Mesodermal cell (in vitro differentiated cells): ENCODE measurements around the gene RTCB.
"Not testable (repeated sequence)": the region's sequence is repeated elsewhere in the genome, so short reads cannot be mapped to it uniquely, and the experiment has no call there.

Experiments
- H3K27ac ChIP-seq: 2 replicates; pipeline ENCODE4 v1.7.0; 2013; ENCODE audit warnings: mild to moderate bottlenecking, low read depth, low read length, moderate library complexity; ENCODE audit not compliant: severe bottlenecking
- H3K36me3 ChIP-seq: 2 replicates; pipeline ENCODE4 v1.7.1; 2013; ENCODE audit warnings: mild to moderate bottlenecking, low read length, moderate library complexity; ENCODE audit not compliant: control insufficient read depth, insufficient read depth
- H3K4me1 ChIP-seq: one replicate; pipeline ENCODE4 v1.7.1; 2013; ENCODE audit warnings: mild to moderate bottlenecking, low read length; ENCODE audit not compliant: insufficient read depth, control insufficient read depth, poor library complexity, severe bottlenecking
- H3K4me3 ChIP-seq: 2 replicates; pipeline ENCODE4 v1.7.0; 2013; ENCODE audit warnings: low read length, control low read depth, mild to moderate bottlenecking; ENCODE audit not compliant: insufficient read depth, poor library complexity, severe bottlenecking; ENCODE audit errors: extremely low read depth
- H3K9me3 ChIP-seq: 2 replicates; pipeline ENCODE4 v1.7.1; 2013; ENCODE audit warnings: mild to moderate bottlenecking, low read length, moderate library complexity; ENCODE audit not compliant: control insufficient read depth
- WGBS, 2 experiments: methylation state at CpG; one replicate each; pipeline ENCODE4 v1.1.5; 2013; ENCODE audit warnings: missing lambda C conversion rate in 2 of 2; ENCODE audit not compliant: insufficient coverage in 2 of 2; 5-methylcytosine and 5-hydroxymethylcytosine counted together

Gene RTCB

DNA sequence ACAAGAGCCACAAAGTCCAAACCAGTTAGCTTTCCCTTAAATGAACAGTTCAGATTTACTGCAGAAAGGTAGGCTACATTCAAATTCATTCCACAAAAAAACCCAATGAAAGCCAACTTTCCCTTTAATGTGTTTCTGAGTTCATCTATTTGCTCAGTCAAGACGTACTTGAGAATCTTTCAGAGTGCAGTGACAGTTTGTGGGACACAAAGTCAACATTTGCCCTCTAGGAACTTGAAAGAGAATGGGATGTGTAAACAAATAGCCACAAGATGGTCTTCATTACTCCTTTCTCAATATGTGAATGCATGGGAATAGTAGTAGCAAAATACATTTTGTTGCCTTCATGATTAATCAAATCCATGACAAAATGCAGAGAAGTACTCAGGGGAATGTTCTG is 15.8 kb downstream of the RTCB start:
- Histone ChIP-seq H3K9me3 (no peaks in the 10 kb centered on the region), H3K36me3 (peaks cover 91% of the 10 kb centered on the region), H3K27ac (no peak overlapping the region), H3K4me3 (no peak overlapping the region), H3K4me1 (no peaks in the 10 kb centered on the region)
- 100% methylated on average over 1 of the region's 1 CpG; no CpG with 5 or more reads in 1 of the 2 experiments for WGBS, 2 experiments

DNA sequence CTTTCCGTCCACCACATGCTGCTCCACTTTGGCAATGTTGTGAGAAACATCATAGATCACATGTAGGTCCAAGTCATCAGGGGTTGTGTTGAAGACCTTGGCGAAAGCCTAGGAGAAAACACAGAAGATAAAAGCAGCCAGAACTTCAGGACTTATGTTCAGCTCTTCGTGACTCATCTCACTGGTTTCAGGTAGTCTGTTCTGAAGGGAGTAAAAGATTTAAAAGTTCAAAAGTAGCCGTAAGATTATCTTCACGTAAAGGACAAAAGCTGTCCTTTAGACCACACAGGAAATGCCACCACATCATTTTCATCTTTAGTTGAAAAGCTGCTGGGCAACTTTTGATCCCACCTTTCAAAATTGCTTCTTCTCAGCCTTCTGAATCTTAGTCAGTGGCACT is 16.9 kb downstream of the RTCB start:
- no peaks in the 10 kb centered on the region for H3K4me1 ChIP-seq
- no peaks in the 10 kb centered on the region for H3K9me3 ChIP-seq
- peaks cover 83% of the 10 kb centered on the region for H3K36me3 ChIP-seq
- no peak overlapping the region for H3K4me3 ChIP-seq
- H3K27ac ChIP-seq: no peak overlapping the region
- WGBS, 2 experiments: 92 to 95% methylated on average over 2 to 5 of the region's 5 CpGs

DNA sequence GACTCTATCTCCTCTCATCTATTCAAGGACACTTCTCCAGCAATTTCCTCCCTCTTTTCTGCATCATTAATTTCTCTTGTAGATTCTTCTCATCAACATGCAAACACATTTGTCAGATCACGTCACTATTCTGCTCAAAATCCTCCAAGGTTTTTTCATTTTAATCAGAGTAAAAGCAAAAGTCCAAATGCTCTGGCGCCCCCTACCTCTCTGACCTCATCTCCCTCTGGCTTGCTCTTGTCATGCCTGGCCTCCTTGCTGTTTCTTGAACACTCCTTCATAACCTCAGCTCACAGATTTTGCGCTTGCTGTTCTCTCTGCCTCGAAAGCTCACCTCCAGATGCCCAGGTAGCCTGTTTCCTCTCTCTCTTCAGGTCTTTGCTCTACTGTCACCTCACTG is 22.4 kb downstream of the RTCB start:
- 68 to 75% methylated on average over 4 of the region's 4 CpGs for WGBS, 2 experiments
- Histone ChIP-seq H3K9me3 (no peaks in the 10 kb centered on the region), H3K36me3 (peaks cover 72% of the 10 kb centered on the region), H3K4me1 (no peaks in the 10 kb centered on the region), H3K4me3 (no peak overlapping the region), H3K27ac (no peak overlapping the region)

DNA sequence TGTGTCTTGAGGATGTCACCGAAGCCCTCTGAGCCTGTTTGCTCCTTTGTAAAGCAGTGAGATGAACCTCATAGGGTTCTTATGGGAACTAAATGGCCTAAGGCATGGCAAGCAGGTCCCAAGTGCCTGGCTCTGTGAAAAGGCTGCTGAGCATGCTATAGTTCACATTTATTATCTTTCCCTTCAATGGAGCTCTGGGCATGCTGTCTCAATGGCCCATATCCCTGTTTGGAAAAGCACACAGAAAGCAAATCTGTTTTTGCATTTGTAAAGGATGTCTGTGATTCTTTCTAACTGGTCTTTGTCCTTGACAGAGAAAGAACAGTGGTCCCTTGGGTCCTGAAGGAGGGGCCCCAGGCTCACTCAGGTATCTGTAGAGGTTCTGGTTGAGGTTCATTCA is 26.4 kb downstream of the RTCB start:
- no CpG with 5 or more reads among the region's 1 CpG for WGBS, 2 experiments
- Histone ChIP-seq H3K4me1 (no peaks in the 10 kb centered on the region), H3K4me3 (no peak overlapping the region), H3K27ac (no peak overlapping the region), H3K36me3 (peaks cover 39% of the 10 kb centered on the region), H3K9me3 (no peaks in the 10 kb centered on the region)

DNA sequence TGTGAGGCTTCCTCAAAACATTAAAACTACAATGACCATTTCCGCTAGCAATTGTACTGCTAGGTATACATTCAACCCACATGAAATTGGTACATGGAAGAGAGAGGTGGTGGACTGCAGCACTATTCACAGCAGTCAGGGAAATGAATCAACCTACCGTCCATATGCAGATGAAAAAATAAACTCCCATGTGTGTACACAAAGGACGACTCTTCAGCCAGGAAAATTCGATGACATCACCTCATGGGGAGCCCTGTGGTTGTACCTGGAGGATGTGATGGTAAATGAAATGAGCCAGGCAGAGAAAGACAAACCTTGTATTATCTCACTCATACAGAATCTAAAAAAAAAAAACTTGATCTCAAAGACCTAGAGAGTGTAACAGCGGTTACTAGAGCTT is 31.1 kb downstream of the RTCB start:
- H3K4me1 ChIP-seq: no peaks in the 10 kb centered on the region
- no peak overlapping the region for H3K4me3 ChIP-seq
- H3K27ac ChIP-seq: no peak overlapping the region
- H3K9me3 ChIP-seq: no peaks in the 10 kb centered on the region
- WGBS, 2 experiments: no CpG with 5 or more reads among the region's 5 CpGs
- peaks cover 10% of the 10 kb centered on the region for H3K36me3 ChIP-seq

DNA sequence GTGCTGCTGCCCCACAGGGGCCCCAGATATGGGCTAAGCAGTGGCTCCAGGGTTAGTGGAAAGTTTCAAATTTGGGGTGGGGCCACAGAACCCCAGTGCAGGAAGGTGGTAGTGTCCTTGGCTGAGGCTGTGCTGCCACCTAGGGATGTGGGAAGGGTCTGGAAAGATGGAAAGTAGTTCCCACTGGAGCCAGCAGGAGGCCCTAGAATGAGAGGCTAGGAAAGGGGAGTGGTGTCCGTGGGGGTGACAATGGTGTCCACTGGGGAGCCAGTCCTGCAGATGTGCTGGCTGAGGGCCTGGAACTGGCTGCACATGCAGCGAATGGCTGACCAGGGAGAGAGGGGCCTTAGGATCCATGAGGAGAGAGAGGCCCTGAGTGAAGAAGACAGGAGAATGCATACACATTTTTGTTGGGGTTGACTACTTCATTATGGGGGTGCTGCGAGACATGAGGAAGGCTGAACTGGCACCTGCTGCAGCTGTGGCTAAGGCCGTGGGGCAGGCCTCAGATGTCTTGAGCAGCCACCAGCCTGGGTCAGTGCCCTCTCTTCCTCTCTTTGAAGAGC is 33.3 kb downstream of the RTCB start:
- Histone ChIP-seq H3K4me1 (no peaks in the 10 kb centered on the region), H3K4me3 (no peak overlapping the region), H3K36me3 (no peaks in the 10 kb centered on the region), H3K9me3 (no peaks in the 10 kb centered on the region), H3K27ac (no peak overlapping the region)
- 46 to 68% methylated on average over 3 of the region's 4 CpGs for WGBS, 2 experiments

DNA sequence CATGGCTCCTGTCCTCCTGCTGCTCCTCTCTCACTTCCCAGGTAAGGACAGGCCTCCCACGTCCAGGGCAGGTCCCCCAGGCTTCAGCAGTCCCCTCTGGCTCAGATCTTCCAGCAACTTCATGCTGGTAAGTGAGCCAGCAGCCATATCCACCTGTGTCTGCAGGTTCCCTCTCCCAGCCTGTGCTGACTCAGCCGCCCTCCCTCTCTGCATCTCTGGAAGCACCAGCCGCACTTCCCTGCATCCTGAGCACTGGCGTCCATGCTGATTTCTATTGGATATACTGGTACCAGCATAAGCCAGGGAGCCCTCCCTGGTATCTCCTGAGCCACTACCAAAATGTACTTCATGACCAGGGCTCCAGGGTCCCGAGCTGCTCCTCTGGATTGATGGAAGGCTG is 35.4 kb downstream of the RTCB start:
- Histone ChIP-seq H3K4me3 (no peak overlapping the region), H3K27ac (no peak overlapping the region), H3K36me3 (no peaks in the 10 kb centered on the region), H3K9me3 (no peaks in the 10 kb centered on the region), H3K4me1 (no peaks in the 10 kb centered on the region)
- WGBS, 2 experiments: 75 to 93% methylated on average over 3 to 4 of the region's 5 CpGs

DNA sequence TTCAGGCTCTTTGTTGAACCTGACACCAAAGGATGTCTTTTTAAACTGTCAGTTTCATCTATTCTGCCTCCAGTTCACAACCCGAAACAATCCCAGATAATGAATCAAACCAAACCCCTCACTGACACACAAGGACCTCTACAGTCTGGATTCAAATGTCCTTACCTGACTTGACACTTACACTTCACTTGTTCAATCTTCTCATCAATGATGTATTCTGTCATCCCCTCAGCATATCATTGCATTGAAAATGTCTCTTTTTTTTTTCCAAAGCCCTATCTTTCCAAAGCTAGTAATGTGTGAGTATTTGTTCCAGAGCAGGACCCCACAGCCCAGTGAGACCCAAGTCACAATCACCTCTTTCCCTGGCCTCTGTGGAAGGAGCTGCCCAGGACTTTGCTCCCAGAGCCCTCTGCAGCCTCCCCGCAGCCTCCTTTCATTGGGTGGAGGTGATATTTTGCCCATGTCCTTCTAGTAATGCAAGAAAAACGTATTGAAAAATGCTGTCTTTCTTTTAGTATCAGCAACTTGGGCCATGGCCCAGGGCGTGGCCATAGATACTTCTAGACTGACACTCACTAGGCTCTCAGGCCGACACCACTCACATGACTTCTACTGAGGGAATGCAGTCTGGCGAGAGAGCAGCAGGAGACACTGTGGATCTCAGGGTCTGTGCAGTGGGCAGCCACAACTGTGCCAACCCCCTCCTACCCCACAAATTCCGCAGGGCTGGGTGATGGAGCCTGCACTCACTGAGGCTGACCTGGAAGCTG is 36.2 kb downstream of the RTCB start:
- Histone ChIP-seq H3K27ac (no peak overlapping the region), H3K9me3 (no peaks in the 10 kb centered on the region), H3K4me3 (no peak overlapping the region), H3K36me3 (no peaks in the 10 kb centered on the region), H3K4me1 (no peaks in the 10 kb centered on the region)
- 84 to 91% methylated on average over 4 to 6 of the region's 7 CpGs for WGBS, 2 experiments

DNA sequence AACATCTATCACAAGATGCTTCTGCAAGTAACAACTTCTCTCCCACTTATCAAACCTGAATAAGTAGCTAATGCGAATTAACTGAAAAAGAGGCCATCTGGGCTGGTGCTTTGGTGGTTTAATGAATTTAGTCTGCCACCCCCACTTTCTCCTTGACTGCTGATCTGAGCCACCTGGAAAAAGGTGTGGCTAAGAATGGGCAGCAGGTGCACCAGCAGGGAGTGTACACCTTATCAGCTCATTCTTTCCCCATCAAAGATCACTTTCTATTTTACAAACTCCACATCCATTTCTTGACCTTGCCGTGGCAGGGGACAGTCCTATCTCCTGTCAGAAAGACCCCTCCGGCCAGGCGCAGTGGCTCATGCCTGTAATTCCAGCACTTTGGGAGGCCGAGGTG is 47.8 kb downstream of the RTCB start:
- Histone ChIP-seq H3K4me1 (no peaks in the 10 kb centered on the region), H3K9me3 (no peaks in the 10 kb centered on the region), H3K4me3 (no peak overlapping the region), H3K27ac (no peak overlapping the region), H3K36me3 (no peaks in the 10 kb centered on the region)
- WGBS, 2 experiments: 77 to 100% methylated on average over 2 to 3 of the region's 5 CpGs

DNA sequence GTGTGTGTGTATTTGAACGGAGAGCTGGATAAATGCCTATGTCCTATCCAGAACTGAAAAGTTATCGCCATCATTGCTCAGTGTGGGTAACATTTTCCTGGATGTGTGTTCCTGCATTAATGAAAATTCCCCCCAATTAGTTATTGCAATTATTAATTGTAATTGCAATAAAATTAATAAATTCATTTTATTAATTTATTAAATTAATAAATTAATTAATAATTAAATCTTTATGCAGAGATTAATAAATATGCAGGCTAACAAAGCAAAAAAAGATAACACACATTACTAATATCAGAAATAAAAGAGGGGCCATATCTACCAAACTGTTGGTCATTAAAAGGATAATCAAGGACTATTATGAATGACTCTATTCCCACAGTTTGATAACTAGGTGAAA is 50.8 kb downstream of the RTCB start:
- no peak overlapping the region for H3K27ac ChIP-seq
- no peaks in the 10 kb centered on the region for H3K36me3 ChIP-seq
- no peaks in the 10 kb centered on the region for H3K4me1 ChIP-seq
- H3K4me3 ChIP-seq: no peak overlapping the region
- no peaks in the 10 kb centered on the region for H3K9me3 ChIP-seq
- WGBS, 2 experiments: 71 to 83% methylated on average over 1 of the region's 2 CpGs

DNA sequence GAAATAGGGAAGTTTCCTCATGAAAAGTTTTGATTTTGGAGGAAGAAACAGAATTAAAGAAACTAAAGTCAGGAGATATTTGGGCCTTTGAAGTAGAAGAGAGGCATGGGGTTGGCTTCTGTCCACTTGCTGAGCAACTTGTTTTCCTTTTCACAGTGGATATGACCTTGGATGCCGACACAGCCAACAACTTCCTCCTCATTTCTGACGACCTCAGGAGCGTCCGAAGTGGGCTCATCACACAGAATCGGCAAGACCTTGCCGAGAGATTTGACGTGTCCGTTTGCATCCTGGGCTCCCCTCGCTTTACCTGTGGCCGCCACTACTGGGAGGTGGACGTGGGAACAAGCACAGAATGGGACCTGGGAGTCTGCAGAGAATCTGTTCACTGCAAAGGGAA is 52.0 kb downstream of the RTCB start:
- not testable (repeated sequence) for H3K4me3 ChIP-seq, H3K4me1 ChIP-seq, H3K36me3 ChIP-seq, H3K9me3 ChIP-seq, H3K27ac ChIP-seq
- WGBS, 2 experiments: 85 to 98% methylated on average over 10 to 11 of the region's 11 CpGs
